Measurements from ENCODE around the gene AP1AR.
"Not testable (repeated sequence)": the region's sequence is repeated elsewhere in the genome, so short reads cannot be mapped to it uniquely, and the experiment has no call there.

The AP1AR gene

GRCh38 chr4:112276113-112276512, 44.5 kb downstream of the AP1AR start:
- DNase-seq (ENCODE audit: low spot score in 2 of 2) = no peak
- no peak for ATAC-seq (replicated peaks; ENCODE audit: extremely low read depth, poor library complexity, severe bottlenecking)
- H3K27me3 Mint-ChIP-seq = no peaks in the 10 kb centered on the region
- no peaks in the 10 kb centered on the region for H3K9me3 Mint-ChIP-seq
- H3K4me3 Mint-ChIP-seq = no peak overlapping the region
- peaks cover 65% of the 10 kb centered on the region for H3K4me1 Mint-ChIP-seq
- H3K36me3 Mint-ChIP-seq (ENCODE audit: insufficient read depth) = peaks cover 17% of the 10 kb centered on the region
- H3K27ac Mint-ChIP-seq (ENCODE audit: low read depth) = no peak overlapping the region

GRCh38 chr4:112277220-112277619, 45.6 kb downstream of the AP1AR start:
- no peak overlapping the region for H3K4me3 Mint-ChIP-seq
- H3K9me3 Mint-ChIP-seq = no peaks in the 10 kb centered on the region
- DNase-seq (ENCODE audit: low spot score in 2 of 2) (no peak), ATAC-seq (replicated peaks; ENCODE audit: extremely low read depth, poor library complexity, severe bottlenecking) (no peak)
- H3K4me1 Mint-ChIP-seq = peaks cover 67% of the 10 kb centered on the region
- peaks cover 20% of the 10 kb centered on the region for H3K36me3 Mint-ChIP-seq (ENCODE audit: insufficient read depth)
- peak overlapping the region; percentile 29 for H3K27ac Mint-ChIP-seq (ENCODE audit: low read depth)
- no peaks in the 10 kb centered on the region for H3K27me3 Mint-ChIP-seq

- no peaks in the 10 kb centered on the region for H3K27me3 Mint-ChIP-seq
- no peaks in the 10 kb centered on the region for H3K9me3 Mint-ChIP-seq
- ATAC-seq (replicated peaks; ENCODE audit: extremely low read depth, poor library complexity, severe bottlenecking) (no peak), DNase-seq (ENCODE audit: low spot score in 2 of 2) (no peak)
- H3K27ac Mint-ChIP-seq (ENCODE audit: low read depth) = peak overlapping the region; percentile 92
- H3K4me1 Mint-ChIP-seq = peaks cover 74% of the 10 kb centered on the region
- H3K4me3 Mint-ChIP-seq = no peak overlapping the region
- H3K36me3 Mint-ChIP-seq (ENCODE audit: insufficient read depth) = peaks cover 22% of the 10 kb centered on the region
Measured at GRCh38 chr4:112277705-112278448, 46.3 kb downstream of the AP1AR start.

- DNase-seq (ENCODE audit: low spot score in 2 of 2) = no peak
- no peaks in the 10 kb centered on the region for H3K27me3 Mint-ChIP-seq
- no peak for ATAC-seq (replicated peaks; ENCODE audit: extremely low read depth, poor library complexity, severe bottlenecking)
- H3K4me3 Mint-ChIP-seq = peak overlapping the region; percentile 60
- H3K4me1 Mint-ChIP-seq = peaks cover 76% of the 10 kb centered on the region
- H3K9me3 Mint-ChIP-seq = no peaks in the 10 kb centered on the region
- H3K27ac Mint-ChIP-seq (ENCODE audit: low read depth) = peak overlapping the region; percentile 92
- peaks cover 20% of the 10 kb centered on the region for H3K36me3 Mint-ChIP-seq (ENCODE audit: insufficient read depth)
Measured at GRCh38 chr4:112279025-112279881, 47.7 kb downstream of the AP1AR start.

GRCh38 chr4:112279882-112280315, 48.3 kb downstream of the AP1AR start:
- H3K4me1 Mint-ChIP-seq = peaks cover 82% of the 10 kb centered on the region
- H3K36me3 Mint-ChIP-seq (ENCODE audit: insufficient read depth) = peaks cover 25% of the 10 kb centered on the region
- H3K4me3 Mint-ChIP-seq = peak overlapping the region; percentile 60

GRCh38 chr4:112280386-112281056, 48.9 kb downstream of the AP1AR start:
- DNase-seq (ENCODE audit: low spot score in 2 of 2) (no peak), ATAC-seq (replicated peaks; ENCODE audit: extremely low read depth, poor library complexity, severe bottlenecking) (no peak)
- Mint-ChIP-seq H3K27ac (ENCODE audit: low read depth) (peak overlapping the region; percentile 92), H3K4me1 (peaks cover 84% of the 10 kb centered on the region), H3K9me3 (no peaks in the 10 kb centered on the region), H3K36me3 (ENCODE audit: insufficient read depth) (peaks cover 22% of the 10 kb centered on the region), H3K4me3 (peak overlapping the region; percentile 60), H3K27me3 (no peaks in the 10 kb centered on the region)

More at GRCh38 chr4:112279882-112280315, 48.3 kb downstream of the AP1AR start:
- Mint-ChIP-seq H3K27ac (ENCODE audit: low read depth) (peak overlapping the region; percentile 92), H3K9me3 (no peaks in the 10 kb centered on the region), H3K27me3 (no peaks in the 10 kb centered on the region)
- ATAC-seq (replicated peaks; ENCODE audit: extremely low read depth, poor library complexity, severe bottlenecking) (no peak), DNase-seq (ENCODE audit: low spot score in 2 of 2) (no peak)

GRCh38 chr4:112281895-112282398, 50.4 kb downstream of the AP1AR start:
- Mint-ChIP-seq H3K36me3 (ENCODE audit: insufficient read depth) (peaks cover 23% of the 10 kb centered on the region), H3K4me3 (peak overlapping the region; percentile 79), H3K4me1 (peaks cover 88% of the 10 kb centered on the region), H3K27ac (ENCODE audit: low read depth) (peak overlapping the region; percentile 92)
- not testable (repeated sequence) for DNase-seq (ENCODE audit: low spot score in 2 of 2); H3K9me3 Mint-ChIP-seq; ATAC-seq (replicated peaks; ENCODE audit: extremely low read depth, poor library complexity, severe bottlenecking); H3K27me3 Mint-ChIP-seq

GRCh38 chr4:112282860-112283667, 51.5 kb downstream of the AP1AR start:
- peak overlapping the region; percentile 79 for H3K4me3 Mint-ChIP-seq
- peaks cover 87% of the 10 kb centered on the region for H3K4me1 Mint-ChIP-seq
- H3K27ac Mint-ChIP-seq (ENCODE audit: low read depth) = peak overlapping the region; percentile 92
- ATAC-seq (replicated peaks; ENCODE audit: extremely low read depth, poor library complexity, severe bottlenecking) = no peak
- peaks cover 19% of the 10 kb centered on the region for H3K36me3 Mint-ChIP-seq (ENCODE audit: insufficient read depth)
- DNase-seq (ENCODE audit: low spot score in 2 of 2) = no peak
- no peaks in the 10 kb centered on the region for H3K27me3 Mint-ChIP-seq
- H3K9me3 Mint-ChIP-seq = no peaks in the 10 kb centered on the region

GRCh38 chr4:112284166-112284565, 52.6 kb downstream of the AP1AR start:
- peak overlapping the region; percentile 92 for H3K27ac Mint-ChIP-seq (ENCODE audit: low read depth)
- H3K9me3 Mint-ChIP-seq = no peaks in the 10 kb centered on the region
- peaks cover 86% of the 10 kb centered on the region for H3K4me1 Mint-ChIP-seq
- peak overlapping the region; percentile 79 for H3K4me3 Mint-ChIP-seq
- peaks cover 19% of the 10 kb centered on the region for H3K36me3 Mint-ChIP-seq (ENCODE audit: insufficient read depth)
- no peak for DNase-seq (ENCODE audit: low spot score in 2 of 2)
- no peaks in the 10 kb centered on the region for H3K27me3 Mint-ChIP-seq
- no peak for ATAC-seq (replicated peaks; ENCODE audit: extremely low read depth, poor library complexity, severe bottlenecking)

- Mint-ChIP-seq H3K27ac (ENCODE audit: low read depth) (peak overlapping the region; percentile 92), H3K27me3 (no peaks in the 10 kb centered on the region), H3K36me3 (ENCODE audit: insufficient read depth) (peaks cover 22% of the 10 kb centered on the region), H3K9me3 (no peaks in the 10 kb centered on the region), H3K4me1 (peaks cover 86% of the 10 kb centered on the region), H3K4me3 (peak overlapping the region; percentile 79)
- no peak for DNase-seq (ENCODE audit: low spot score in 2 of 2)
- no peak for ATAC-seq (replicated peaks; ENCODE audit: extremely low read depth, poor library complexity, severe bottlenecking)
Measured at GRCh38 chr4:112284662-112285411, 53.2 kb downstream of the AP1AR start.

GRCh38 chr4:112287258-112287989, 55.8 kb downstream of the AP1AR start:
- DNase-seq (ENCODE audit: low spot score in 2 of 2) (no peak), ATAC-seq (replicated peaks; ENCODE audit: extremely low read depth, poor library complexity, severe bottlenecking) (no peak)
- Mint-ChIP-seq H3K27me3 (no peaks in the 10 kb centered on the region), H3K4me3 (peak overlapping the region; percentile 79), H3K36me3 (ENCODE audit: insufficient read depth) (peaks cover 18% of the 10 kb centered on the region), H3K9me3 (no peaks in the 10 kb centered on the region), H3K4me1 (peaks cover 64% of the 10 kb centered on the region), H3K27ac (ENCODE audit: low read depth) (peak overlapping the region; percentile 92)
